LHCN-M2 (cell line): ENCODE measurements around the gene ZNF155. TPM values are rescaled to one million over a fixed set of nuclear protein-coding genes. Genes with fewer than 3 reads are reported as not detected.
"Not testable (repeated sequence)": the region's sequence is repeated elsewhere in the genome, so short reads cannot be mapped to it uniquely, and the experiment has no call there.

Experiments
- DNase-seq: peaks from one replicate; pipeline ENCODE4 v3.0.0-alpha.2; 2012; ENCODE audit warnings: low read depth
- polyA plus RNA-seq: library from polyadenylated mRNA; unstranded; fragments of >200 nt; gene quantifications from one replicate; pipeline ENCODE4 v1.2.1, GENCODE V29; 2012; ENCODE audit warnings: missing spikeins
- total RNA-seq: library from RNA; depleted of rRNA; stranded (reverse); fragments of >200 nt; gene quantifications from 2 replicates; pipeline ENCODE4 v1.2.3, GENCODE V29; 2014; rRNA removed

ZNF155 gene
- 5.5 and 8.3 TPM in 2 replicates for total RNA-seq
- 3.3 TPM for polyA plus RNA-seq

DNA sequence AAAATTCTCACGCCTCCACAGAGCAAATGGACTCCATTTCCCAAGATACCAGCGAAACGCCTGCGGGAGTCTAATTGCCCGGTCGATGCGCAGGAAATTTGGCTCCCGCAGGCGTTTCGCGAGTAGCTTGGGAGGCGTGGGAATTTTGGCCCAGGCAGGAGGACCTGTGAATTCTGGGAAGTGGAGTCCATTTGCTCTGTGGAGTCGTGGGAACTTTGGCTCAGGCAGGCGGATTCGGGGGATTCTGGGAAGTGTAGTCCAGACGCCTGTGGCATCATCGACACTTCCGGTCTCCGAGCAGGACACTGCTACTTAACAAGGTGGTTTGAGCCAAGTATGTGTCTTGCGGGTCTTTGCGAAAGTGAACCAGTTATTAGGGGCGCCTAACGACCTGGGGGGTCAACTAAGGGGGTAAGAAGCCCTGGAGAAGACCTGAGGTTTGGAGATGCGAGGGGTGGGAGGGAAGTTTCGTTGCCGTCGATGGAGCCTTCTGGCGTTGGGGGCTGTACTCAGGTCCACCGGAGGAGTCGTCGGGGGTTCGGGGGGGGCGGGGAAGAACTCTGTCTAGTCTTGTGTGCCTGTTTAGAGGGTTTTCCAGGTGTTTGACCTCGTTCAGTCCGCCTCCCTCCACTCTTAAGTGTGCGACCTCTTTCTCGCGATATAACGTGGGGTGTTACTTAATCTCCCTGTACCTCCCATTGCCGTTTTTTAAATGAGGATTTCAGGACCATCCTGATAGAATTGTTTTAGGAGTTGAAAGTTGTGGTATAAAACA, at the start of gene ZNF155:
Gene ZNF155 (plus strand): TSS at position 277 of the 775 bp plus-strand sequence. CDS start 4,356 bp downstream, outside the sequence.
- peak; percentile 97 for DNase-seq

DNA sequence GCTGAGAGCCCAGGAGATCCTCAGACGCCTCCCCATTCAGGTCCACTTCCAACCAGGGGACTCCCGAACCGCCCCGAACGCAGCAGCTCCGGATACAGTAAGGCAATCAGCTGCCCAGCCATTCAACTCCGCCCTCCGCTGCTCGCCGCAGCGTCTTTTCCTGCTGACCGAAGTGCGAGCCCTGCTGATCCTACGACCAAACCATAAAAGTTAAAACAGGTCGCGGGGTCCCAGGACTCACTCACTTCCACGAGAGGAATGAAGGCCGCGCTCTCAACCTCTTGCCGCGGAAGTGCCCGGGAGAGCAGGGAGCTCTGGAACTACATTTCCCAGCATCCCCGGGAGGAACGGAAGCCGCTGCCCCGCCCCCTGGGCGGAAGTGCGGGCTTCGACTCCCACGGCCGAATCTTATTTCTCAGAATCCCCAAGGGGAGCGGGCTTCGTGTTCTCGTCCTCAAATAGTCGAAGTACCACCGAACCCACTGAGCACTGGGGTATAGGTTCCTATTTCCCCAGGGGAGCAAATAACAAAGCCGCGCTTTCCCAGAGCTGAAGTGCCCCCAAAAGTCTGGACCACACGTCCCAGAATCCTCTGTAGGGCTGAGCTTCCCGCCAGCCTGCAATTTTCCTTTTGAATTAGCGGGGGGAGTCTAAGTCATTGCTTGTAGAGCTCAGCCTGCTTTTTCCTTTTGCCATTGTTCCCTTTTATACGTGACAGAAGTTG, 48.8 kb upstream of the ZNF155 start, which contains the start of gene ZNF45:
Gene ZNF45 (minus strand): TSS at position 298 of the 724 bp plus-strand sequence. CDS start 13,097 bp downstream, outside the sequence.
- DNase-seq, result peak; percentile 88

DNA sequence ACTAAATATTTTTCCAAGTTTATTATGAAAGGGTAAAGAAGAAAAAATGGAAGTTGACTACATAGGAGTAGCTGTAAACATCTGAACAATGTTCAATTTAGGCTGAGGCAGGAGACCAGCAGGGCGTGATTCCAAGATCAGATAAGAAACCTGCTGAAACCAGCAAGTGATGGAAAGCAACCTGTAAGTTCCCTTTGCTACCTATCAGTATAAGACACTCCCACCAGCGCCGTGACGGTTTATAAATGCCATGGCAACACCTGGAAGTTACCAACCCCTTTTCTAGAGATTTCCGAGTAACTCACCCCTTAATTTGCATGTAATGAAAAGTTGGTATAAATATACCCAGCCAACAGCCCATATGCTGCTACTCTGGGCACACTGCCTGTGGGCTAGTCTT, 47.8 kb upstream of the ZNF155 start:
- no peak for DNase-seq

DNA sequence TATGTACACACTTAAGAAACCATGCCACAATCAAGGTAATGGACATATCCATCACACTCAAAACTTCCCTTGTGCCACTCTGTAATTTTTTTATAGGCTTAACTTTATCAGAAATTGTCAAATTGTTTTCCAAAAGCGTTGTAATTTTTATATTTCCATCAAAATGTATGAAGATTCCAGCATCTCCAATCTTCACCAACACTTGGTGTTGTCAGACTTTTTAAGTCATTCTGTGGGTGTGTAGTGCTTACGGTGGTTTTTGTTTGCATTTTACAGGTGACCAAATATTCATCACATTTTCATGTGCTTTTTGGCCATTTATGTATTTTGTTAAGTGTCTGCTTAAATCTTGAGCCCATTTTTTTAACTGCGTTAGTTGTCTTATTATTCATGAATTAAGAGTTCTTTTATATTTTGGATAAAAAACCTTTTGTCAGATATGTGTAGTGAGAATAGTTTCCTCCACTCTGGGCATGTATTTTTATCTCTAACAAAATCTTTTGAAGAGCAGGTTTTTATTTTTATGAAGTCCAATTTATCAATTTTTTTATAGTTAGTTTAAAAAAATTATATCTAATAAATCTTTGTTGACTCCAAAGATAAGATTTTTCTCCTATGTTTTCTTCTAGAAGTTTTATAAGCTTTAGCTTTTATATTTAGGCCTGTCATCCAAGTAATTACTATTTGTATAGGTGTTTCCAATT, 44.3 kb upstream of the ZNF155 start:
- no peak for DNase-seq

DNA sequence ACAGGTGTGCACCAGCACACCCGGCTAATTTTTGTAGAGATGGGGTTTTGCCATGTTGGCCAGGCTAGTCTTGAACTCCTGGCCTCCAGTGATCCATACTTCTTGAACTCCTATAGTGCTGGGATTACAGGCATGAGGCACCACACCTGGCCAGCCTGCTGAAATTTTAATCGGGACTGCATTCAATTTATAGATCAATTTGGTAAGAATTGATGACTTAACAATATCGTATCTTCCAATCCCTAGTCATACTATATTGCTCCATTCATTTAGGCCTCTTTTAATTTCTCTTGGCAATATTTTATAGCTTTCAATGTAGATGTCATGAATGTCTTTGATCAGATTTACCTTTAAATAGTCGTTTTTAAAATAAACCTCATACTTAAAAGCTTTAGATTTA, 43.3 kb upstream of the ZNF155 start:
- no peak for DNase-seq

DNA sequence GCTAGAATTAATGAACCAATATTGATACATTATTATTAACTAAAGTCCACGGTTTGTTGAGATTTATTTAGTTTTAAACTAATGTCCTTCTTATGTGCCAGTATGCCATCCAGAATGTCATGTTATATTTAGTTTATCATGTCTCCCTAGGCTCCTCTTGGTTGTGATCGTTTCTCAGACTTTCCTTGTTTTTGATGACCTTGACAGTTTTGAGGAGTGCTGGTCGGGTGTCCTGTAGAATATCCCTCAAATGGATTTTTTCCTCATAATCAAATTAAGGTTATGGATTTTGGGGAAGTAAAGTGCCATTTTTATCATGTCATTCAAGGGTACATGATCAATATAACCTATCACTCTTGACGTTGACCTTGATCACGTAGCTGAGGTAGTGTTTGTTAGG, 42.8 kb upstream of the ZNF155 start:
- no peak for DNase-seq

DNA sequence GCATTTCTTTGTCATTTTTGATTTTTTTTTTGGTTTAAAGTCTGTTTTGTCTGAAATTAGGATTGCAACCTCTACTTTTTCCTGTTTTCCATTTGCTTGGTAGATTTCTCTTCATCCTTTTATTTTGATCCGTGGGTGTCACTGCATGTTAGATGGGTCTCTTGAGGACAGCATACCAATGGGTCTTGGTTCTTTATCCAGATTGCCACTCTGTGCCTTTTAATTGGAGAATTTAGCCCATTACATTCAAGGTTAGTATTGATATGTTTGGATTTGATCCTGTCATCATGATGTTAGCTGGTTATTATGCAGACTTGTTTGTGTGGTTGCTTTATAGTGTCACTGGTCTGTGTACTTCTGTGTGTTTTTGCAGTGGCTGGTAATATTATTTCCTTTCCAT, 36.6 kb upstream of the ZNF155 start:
- DNase-seq, result not testable (repeated sequence)

DNA sequence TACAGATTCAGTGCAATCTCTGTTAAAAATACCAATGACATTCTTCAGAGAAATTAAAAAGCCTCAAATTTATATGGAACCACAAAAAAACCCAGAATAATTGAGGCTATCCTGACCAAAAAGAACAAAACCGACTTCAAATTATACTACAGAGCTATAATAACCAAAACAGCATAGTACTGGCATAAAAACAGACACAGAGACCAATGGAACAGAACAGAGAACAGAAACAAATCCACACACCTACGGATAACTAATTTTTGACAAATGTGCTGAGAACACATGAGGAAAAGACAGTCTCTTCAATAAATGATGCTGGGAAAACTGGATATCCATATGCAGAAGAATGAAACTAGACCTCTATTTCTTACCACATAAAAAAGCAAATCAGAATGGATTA, 34.2 kb upstream of the ZNF155 start:
- not testable (repeated sequence) for DNase-seq

DNA sequence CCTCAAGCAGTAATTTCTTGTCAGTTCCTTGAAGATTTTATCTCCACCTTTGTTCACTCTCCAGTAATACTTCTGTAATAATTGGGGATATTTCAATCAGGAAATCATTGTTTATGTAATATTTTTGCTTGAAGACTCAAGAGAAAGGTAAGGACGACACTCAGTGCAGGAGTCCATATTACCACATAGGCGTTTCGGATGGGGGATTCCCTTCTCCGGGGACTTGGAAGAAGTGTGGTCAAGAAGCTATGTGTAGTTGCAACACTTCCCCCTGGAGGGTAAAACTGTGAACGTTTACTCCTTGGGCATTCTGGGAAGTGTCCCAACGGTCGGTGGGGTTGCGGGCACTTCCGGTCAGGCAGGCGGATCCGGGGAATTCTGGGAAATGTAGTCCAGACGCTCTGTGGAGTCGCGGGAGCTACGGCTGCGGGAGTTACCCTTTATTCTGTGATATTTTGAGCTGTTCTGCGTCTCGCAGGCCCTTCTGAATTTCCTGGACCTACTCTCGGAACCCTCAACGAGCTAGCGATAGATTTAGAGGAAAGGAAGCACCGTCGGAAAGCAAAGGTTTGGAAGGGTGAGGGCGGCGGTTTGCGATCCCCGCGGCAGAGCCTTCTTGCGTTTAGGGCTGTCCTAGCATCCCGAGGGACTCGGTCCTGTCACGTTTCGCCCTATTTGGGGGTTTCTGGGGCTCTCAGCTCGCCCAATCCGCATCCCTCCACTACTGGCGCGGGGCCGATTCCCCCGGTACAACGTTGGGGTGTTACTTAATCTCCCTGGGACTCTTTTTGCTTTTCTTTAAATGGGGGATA, 32.9 kb upstream of the ZNF155 start, which contains the start of gene ZNF221:
Gene ZNF221 (plus strand): TSS at position 395 of the 812 bp plus-strand sequence. CDS start 11,499 bp downstream, outside the sequence.
- DNase-seq, result peak; percentile 98

DNA sequence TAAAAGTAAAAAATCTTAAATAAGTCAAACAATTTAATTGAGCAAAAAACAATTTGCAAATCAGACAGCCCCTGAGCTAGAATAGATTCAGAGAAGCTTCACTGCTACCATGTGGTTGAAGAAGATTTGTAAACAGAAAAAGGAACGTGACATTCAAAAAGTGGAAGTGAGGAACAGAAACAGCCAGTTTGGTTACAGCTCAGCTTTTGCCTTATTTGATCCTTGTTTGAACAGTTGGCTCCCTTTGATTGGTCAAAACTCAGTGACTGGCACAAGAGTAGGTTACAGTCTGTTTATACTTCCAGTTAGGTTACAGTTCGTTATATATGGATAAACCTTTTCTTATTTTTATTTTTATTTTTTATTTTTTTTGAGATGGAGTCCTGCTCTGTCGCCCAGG, 27.2 kb upstream of the ZNF155 start:
- DNase-seq, result no peak

DNA sequence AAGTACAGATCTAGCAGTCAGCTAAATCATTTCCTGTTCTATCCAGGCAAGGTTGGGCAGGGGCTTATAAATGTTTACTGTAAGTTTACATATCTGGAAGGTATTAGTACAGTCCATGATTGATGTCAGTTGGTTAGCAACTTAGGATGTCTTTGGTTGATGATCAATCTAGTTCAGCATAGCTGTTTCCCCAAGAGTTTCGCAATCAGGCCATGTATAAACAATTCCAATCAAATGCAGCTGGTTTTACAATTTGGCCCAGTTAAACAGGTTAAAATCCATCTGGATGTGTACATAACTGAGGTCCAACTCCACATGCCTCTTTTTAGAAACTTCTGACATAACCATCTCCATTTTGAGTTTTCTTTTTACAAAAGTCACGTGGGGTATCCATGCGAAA, 26.1 kb upstream of the ZNF155 start:
- peak; percentile 18 for DNase-seq

DNA sequence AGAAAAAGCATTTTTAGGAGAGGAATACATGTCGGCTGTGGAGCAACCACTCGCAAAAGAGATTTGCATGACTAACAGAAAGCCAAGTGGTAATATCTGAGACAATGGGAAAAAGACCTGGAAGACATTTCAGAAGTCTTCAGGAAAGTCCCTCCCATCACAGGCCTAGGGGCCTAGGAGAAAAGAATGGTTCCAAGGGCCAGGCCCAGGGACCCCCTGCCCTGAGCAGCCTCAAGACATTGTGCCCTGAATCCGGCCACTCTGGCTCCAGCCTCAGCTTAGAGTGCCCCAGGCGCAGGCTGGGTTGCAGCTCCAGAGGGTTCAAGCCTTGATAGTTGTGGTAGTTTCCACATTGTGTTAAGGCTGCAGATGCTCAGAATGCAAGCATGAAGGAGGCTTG, 23.6 kb upstream of the ZNF155 start:
- DNase-seq, result no peak

DNA sequence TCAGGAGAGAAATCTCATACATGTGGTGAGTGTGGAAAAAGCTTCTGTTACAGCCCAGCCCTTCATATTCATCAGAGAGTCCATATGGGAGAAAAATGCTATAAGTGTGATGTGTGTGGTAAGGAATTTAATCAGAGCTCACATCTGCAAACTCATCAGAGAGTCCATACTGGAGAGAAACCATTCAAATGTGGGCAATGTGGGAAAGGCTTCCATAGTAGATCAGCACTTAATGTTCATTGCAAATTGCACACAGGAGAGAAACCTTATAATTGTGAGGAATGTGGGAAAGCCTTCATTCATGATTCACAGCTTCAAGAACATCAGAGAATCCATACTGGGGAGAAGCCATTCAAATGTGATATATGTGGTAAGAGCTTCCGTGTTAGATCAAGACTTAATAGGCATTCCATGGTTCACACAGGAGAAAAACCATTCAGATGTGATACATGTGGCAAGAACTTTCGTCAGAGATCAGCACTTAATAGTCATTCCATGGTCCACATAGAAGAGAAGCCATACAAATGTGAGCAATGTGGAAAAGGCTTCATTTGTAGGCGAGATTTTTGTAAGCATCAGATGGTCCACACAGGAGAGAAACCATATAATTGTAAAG, 17.8 kb upstream of the ZNF155 start:
- peak; percentile 5 for DNase-seq

DNA sequence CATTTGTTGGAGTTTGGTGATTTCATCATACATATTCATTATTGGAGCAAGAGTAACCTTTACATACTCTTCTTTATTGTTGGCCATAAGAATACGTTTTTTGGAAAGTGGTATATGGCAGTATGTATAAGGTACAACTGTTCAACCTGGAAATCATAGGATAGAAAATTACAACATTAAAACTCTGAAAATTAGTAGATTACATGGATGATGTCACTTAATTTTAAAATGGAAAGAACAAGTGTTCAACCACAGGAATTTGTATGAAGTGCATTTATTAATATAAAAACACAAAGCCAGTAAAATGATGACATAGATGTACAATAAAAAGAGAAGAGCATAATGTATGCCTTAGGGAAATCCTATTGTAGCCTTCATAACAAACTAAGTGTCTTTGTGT, 7.3 kb upstream of the ZNF155 start:
- no peak for DNase-seq

DNA sequence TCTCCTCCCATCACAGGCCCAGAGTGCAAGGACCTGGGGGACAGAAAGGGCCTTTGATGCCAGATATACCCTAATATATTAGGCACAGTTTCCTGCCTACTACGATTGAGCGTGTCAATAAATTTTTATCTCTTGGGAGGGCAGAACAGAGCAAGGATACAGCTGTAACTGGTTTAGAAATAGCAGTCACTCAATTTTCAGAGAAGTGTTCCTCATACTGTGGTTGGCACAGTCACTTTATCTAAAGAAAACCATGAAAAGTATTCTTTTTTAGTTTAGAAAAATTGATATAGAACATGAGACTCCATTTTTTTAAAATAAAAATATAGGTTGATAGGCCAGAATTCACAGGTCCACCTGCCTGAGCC, 460 bp upstream of the ZNF155 start:
- no peak for DNase-seq

DNA sequence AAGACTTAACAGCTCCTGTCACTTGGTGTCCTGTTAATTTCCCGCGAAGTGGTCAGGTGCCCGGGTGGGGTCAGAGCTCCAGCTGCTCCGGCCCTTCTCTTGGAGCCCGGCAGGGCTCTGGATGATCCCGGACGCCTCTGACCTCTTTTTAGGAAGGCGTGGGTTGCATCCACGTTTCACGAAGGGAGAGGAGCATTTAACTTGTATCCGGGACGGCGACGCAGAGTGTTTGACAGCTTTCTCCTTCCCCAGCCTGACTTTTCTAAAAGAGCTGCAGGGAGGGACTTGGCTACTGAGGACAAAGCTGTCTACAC, 656 bp downstream of the ZNF155 start:
- no peak for DNase-seq

DNA sequence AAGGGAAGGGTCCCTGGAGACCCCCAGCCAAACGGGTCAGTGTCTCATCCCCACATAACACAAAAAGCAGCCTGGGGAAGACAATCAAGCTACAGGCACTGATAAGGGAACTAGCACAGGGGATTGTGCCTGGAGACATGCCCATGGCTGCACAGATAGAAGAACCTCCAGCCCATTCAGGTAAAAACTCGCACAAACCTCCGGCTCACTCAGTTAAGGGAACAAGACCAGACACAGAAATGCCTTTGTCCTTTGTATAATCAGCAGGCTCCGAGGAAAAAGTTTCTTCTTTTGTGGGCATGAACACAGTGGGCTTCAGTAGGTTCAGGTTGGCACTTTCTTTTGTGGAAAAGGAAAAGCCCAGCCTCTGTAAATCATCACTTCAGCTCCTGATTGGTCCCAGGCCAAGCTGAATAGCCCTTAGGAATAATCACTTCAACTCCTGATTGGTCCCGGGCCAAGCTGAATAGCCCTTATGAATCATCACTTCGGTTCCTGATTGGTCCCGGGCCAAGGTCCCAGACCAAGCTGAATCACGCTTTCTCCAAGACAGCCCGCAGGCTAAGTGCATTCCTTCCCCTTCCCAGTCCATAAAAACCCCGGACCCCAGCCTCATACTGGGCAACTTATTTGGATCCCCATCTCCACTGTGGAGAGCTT, 13.8 kb downstream of the ZNF155 start:
- peak; percentile 8 for DNase-seq

DNA sequence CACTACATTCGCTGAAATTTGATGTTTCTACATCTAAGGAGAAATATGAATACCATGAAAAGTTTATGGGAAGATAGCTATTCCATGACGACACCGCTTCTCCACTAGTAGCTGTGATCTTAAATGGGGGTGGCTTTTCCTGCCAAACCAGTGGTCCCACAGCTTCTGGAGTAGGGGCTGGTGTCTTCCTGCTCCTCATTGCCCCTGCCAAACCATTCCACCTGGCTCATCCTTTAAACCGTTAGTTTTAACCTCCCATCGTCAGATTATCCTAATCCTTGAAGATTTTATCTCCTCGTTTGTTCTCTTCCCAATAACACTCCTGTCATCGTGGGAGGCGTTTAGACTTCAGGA, 18.2 kb downstream of the ZNF155 start:
- DNase-seq, result no peak

DNA sequence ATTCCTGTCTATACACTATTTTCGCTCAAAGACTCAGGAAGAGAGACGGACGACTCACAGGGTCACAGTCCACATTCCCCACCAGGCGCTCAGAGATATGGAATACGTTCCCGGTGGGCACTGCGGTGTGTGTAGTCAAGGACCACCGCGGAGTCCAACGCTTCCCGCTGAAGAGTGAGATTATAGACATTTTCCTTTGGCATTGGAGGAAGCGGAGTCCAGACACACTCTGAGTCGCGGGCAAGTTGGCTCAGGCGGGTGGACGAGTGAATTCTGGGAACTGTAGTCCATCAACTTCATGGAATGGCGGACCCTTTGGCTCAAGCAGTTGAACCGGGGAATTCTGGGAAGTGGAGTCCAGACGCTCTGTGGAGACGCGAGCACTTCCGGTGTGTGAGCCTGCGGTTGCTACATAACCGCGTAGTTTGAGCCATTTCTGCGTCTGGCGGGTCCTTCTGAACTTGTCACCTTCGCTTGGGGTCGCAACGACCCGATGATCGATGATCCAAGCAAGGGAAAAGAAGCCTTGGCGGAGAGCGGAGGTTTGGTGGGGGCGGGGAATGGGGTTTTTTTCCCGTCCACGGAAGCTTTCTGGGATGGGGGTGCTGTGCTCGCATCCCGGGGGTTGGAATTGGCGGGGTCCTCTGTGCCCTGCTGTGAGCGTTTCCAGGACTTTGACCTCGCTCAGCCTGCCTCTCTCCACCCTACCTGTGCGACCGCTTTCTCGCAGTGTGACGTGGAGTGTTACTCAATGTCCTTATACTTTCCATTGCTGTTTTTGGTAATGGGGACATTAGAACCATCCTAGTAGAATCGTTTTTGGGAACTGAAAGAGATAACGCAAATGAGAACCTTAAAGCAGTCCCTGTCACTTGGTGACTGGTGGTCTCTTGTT, 18.8 kb downstream of the ZNF155 start, which contains the start of gene ZNF230:
Gene ZNF230 (plus strand): TSS at position 392 of the 895 bp plus-strand sequence. CDS start 4,122 bp downstream, outside the sequence.
- DNase-seq, result peak; percentile 93
